A549 (cell line): ENCODE data around the gene SLC4A4.

ENCODE experiments used
- CHD4 ChIP-seq: fragments of 200-600 bp; sonication (generic); IDR thresholded peaks from 2 replicates; pipeline ENCODE4 v1.6.1; 2016; ENCODE audit warnings: antibody characterized with exemption, mild to moderate bottlenecking, borderline replicate concordance
- EP300 ChIP-seq, 2 experiments: fragments of >200 bp; sonication (Bioruptor Twin); formaldehyde crosslinking; IDR thresholded peaks; 2 replicates in 1 of 2; 3 replicates in 1 of 2; pipeline ENCODE4 v1.6.1; 2016 to 2017
- RCOR1 ChIP-seq: fragments of 150-350 bp; IDR thresholded peaks from 2 replicates; pipeline ENCODE4 v1.6.1; 2014; ENCODE audit warnings: antibody characterized with exemption, low read length, low read depth

DNA sequence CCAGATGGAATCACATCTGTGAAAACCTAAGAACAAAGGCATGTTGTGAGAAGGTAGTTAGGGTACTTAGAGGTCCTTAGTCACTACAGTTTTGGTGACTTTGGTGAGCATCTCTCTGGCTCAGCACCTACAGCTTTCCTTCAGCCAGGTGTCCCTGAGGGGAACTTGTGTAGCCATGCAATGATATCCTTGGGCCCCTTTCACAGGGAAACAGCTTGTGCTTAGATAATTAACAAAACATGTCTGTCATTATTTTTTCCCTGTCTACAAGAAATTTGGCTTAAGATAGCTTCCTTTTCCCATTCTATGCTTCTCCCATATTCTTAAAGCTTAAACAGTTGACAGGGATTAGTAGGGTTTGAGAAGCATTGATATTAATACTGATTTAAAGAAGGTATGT lies 63.8 kb downstream of the SLC4A4 start:
- no peak for TF ChIP-seq CHD4
- no peak for TF ChIP-seq EP300 (IDR thresholded peaks at IDR 0.05)
- TF ChIP-seq RCOR1, result no peak
